GM20431 (cell line): ENCODE data around the gene DEFB121.
"Not testable (repeated sequence)": the region's sequence is repeated elsewhere in the genome, so short reads cannot be mapped to it uniquely, and the experiment has no call there.

ENCODE experiments used
- in situ Hi-C: fragments of 300-500 bp; cut with MseI, MboI; formaldehyde crosslinking; loops from one replicate; pipeline ENCODE4 v1.15.0; 2020; ENCODE audit warnings: low sequenced_read_pairs; ENCODE audit not compliant: unreplicated experiment

Gene DEFB121

GRCh38 chr20:31406115-31406514 lies at the start of gene DEFB121:
DEFB121 (minus strand) TSS chr20:31406215; CDS start chr20:31406152, 63 bp downstream.
- in situ Hi-C loops: no loop called here

DNA sequence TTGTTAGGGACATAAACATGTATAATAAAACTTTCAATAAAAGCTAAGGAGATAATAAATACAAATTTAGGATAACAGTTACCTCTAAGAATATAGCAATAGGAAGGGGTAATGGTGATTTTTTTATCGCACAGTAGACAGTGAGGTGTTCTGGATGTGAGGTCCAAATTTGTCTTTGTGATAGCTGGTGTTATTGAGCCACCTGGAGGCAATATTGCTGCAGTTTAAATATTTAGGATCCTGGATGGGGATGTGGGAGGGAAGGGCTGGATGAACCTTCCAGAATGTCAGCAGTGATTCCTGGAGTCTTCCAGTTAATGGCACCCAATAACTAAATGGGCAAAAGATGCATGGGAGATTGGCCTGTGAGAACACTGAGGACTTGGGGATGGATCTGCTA lies 48.3 kb upstream of the DEFB121 start:
- in situ Hi-C loops: no loop called here

DNA sequence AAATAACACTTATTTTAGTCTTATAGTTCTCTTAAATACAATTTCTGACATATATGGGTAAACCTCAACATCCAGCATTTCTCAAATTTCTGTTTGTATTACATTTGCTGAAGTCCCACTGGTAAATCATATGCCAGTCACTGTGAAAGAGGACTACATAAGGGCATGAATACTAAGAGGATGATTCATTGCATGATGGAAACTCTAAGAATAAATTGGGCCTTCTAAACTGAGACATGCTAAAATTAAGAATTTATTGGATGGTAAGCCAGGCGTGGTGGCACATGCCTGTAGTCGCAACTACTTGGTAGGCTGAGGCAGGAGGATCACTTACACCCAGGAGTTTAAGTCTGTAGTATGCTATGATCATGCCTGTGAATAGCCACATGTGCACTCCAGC lies 46.6 kb upstream of the DEFB121 start:
- in situ Hi-C loops: no loop called here

DNA sequence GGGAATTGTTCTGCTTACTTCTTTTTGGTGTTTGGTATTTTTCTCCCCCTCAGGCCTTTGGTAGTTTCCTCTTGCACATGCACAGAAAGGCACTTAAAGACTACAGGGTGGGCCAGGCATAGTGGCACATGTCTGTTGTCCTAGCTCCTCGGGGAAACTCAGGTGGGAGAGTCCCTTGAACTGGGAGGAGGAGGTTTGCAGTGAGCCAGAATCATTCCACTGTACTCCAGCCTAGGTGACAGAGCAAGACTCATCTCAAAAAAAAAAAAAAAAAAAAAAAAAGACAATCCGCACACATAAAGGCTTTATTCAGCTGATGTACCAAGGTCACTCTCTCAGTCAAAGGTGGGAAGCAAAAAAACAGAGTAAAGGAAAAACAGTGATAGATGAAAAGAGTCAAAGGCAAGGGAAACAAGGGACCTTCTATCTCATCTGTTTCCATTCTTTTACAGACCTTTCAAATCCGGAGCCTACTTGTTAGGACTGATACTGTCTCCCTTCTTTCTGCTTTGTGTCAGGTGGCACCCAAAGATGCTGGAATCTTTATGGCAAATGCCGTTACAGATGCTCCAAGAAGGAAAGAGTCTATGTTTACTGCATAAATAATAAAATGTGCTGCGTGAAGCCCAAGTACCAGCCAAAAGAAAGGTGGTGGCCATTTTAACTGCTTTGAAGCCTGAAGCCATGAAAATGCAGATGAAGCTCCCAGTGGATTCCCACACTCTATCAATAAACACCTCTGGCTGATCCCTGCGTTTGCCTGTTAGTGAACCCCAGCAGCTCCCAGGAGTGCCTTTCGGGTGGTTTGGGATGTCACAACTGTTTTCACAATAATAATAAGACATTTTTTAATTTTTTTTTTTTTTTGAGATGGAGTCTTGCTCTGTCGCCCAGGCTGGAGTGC lies 43.7 kb upstream of the DEFB121 start:
- in situ Hi-C loops: no loop called here

DNA sequence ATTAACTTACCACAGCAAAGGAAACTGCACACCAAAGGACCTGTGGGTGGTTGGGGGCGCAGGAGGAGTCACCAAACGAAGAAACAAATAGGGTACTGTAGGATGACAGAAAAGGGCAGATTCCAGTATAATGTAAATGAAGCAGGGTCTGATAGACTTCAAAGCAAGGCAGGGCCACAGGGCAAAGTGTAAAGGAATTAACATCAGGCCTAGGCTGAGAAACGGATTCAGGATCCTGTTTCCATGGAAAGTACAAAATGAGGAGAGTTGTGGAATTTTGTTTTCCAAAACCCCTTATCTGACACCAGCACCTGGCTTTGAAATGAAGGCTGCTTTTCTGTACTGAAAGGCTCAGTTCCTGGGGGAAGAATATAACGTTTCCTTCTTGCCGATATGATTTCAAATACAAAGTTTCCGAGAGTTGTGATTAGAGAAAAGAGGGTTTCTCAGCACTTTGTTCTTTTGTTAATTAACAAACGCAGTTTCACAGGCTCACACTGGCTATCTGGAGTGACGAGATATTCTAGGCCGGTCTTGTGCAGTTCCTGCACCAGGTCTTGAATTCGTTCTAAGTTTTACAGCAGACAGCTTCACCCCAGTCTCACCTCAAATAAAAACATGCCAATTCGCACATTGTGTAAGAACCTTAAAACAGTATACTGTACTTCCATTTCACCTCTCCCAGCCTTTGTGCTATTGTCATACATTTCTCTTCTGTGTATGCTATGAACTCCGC lies 40.2 kb upstream of the DEFB121 start:
- in situ Hi-C loops: no loop called here

DNA sequence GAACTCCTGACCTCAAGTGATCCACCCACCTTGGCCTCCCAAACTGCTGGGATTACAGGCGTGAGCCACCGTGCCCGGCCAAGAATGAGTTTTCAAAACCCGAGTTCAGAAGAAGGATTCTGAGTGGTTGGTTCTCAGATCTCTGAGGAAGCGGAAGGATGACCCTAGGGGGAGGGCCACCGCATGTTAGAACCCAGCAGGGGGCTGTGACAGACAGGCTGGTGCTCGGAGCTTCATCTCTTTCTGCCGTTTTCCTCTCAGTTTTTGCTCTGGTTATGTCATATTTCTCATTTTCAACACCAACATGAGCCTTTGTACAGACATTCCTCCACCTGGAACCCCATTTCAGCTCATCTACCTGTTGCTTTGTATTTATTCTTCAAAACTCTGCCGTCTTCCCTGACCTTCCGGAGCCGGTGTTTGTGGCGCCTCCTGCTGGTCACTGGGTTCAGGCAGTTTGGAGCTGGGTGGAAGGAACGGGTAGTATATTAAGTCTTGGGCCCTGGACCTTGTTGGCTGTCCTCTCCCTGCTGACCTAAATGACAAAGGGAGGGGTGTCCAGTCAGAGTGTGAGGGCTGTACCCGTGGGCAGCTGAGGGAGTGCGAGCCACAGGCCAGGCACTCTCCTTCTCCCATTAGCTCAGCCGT lies 34.1 kb upstream of the DEFB121 start, which contains the start of gene DEFB123:
Gene DEFB123, plus strand, starts transcription at position 621 of the 648 bp plus-strand sequence. CDS start 67 bp downstream, outside the sequence.
- in situ Hi-C loops: no loop called here

DNA sequence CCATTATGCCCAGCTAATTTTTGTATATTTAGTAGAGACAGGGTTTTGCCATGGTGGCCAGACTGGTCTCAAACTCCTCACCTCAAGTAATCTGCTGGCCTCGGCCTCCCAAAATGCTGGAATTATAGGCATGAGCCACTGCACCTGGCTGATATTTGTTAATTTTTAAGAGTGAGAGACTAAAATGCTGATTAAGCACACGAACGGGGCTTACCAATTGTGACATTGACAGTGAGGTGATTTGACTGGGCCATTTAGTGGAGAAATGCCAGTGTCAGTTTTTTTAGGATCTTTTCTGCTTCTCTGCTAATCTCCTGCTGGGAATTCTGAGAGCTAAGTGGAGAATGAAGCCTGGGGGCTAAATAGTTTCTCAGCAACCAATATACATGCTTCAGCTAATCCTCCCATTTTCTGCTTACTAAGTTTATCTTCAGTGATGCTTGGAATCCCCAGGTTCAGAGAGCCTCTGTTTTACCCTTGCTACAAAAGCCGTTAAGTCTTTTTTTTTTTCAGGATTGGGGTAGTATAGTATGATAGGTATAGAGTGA lies 24.6 kb upstream of the DEFB121 start:
- in situ Hi-C loops: no loop called here

- in situ Hi-C loops: not testable (repeated sequence)
Observed at GRCh38 chr20:31427576-31427975, 21.6 kb upstream of the DEFB121 start.

DNA sequence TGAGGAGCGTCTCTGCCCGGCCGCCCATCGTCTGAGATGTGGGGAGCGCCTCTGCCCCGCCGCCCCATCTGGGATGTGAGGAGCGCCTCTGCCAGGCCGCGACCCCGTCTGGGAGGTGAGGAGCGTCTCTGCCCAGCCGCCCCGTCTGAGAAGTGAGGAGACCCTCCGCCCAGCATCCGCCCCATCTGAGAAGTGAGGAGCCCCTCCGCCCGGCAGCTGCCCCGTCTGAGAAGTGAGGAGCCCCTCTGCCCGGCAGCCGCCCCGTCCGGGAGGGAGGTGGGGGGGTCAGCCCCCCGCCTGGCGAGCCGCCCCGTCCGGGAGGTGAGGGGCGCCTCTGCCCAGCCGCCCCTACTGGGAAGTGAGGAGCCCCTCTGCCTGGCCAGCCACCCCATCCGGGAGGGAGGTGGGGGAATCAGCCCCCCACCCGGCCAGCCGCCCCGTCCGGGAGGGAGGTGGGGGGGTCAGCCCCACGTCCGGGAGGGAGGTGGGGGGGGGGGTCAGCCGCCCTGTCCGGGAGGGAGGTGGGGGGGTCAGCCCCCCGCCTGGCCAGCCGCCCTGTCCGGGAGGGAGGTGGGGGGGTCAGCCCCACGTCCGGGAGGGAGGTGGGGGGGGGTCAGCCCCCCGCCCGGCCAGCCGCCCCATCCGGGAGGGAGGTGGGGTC lies 21.0 kb upstream of the DEFB121 start:
- in situ Hi-C loops: not testable (repeated sequence)

GRCh38 chr20:31425797-31426196 lies 19.8 kb upstream of the DEFB121 start:
- in situ Hi-C loops: no loop called here

- in situ Hi-C loops: no loop called here
Observed at GRCh38 chr20:31418307-31418706, 12.3 kb upstream of the DEFB121 start.

DNA sequence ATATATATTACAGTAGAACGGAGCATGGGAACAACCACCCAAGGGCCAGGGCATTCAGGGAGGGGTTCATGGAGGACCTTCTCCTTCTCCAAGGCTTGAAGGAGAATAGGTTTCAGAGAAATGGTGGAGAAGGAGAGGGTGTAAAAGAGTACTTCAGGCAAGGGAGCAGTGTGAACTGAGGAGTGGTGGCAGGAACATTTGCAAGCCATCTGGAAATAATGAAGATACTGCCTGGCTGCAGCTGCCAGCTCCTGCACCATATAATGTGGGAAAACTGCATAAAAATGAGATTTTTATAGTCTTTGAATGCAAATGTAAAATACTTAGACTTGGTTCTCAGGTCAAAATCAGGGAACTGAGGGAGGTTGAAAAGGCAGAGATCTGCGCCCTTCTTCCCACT lies 9.6 kb upstream of the DEFB121 start:
- in situ Hi-C loops: no loop called here

- in situ Hi-C loops: no loop called here
Observed at GRCh38 chr20:31414381-31414780, 8.4 kb upstream of the DEFB121 start.

GRCh38 chr20:31410011-31410410 lies 4.0 kb upstream of the DEFB121 start:
- in situ Hi-C loops: no loop called here

GRCh38 chr20:31403886-31404285 lies 2.1 kb downstream of the DEFB121 start:
- in situ Hi-C loops: no loop called here

GRCh38 chr20:31394900-31395299 lies 11.1 kb downstream of the DEFB121 start:
- in situ Hi-C loops: no loop called here

- in situ Hi-C loops: no loop called here
Observed at GRCh38 chr20:31392836-31393235, 13.2 kb downstream of the DEFB121 start.

GRCh38 chr20:31390490-31390889 lies 15.5 kb downstream of the DEFB121 start, which contains the start of gene DEFB119:
DEFB119 (minus strand) TSS chr20:31390590; CDS start chr20:31390483, 107 bp downstream.
- in situ Hi-C loops: no loop called here

DNA sequence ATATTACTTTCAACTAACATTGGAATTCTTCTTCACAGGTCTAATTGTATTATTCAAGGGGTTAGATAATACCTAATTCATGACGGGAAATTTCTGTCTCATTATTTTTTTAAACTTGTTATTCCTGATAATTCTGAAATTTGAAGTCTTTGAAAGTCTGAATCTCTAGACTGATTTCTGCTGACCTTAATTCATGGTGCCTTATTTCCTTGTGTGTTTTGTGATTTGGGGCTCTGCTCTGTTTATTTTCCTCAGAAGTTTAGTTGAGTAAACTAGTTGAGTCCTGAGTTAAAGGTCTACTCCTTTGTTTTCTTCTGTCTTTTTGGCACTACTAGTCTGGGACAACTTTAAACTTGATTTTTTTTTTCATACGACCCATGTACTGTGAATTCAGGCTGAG lies 31.7 kb downstream of the DEFB121 start:
- in situ Hi-C loops: no loop called here

DNA sequence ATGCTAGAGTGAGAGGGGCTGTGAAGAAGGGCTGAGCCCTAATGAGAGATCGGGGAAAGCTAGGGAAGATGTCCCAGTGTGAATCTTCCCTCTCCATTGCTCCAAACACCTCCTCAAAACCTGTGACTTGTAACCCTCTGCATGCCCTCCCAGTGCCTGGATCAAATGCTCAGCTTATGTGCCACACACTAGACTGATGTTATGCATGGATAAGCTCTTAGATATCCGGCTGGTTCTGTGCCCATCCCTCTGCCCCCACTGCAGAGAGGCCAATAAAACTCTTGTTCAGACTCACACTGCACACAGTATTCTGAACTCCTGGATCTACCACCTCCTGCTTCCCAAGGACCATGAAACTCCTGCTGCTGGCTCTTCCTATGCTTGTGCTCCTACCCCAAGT lies 37.7 kb downstream of the DEFB121 start, which contains the start of gene DEFB118:
Gene DEFB118, plus strand, starts transcription at position 301 of the 400 bp plus-strand sequence. Its CDS starts 50 bp downstream, at position 351.
- in situ Hi-C loops: no loop called here
